ENCODE data around the gene NFASC.

Gene NFASC

GRCh38 chr1:204927673-204928641 lies 57.3 kb downstream of the NFASC start:
- Histone ChIP-seq H3K4me3 (replicated peaks; ENCODE audit: low read depth, low read length) (no peak overlapping the region), H3K36me3 (ENCODE audit: control insufficient read depth, insufficient read depth, low read length) (no peaks in the 10 kb centered on the region), H3K27me3 (replicated peaks; ENCODE audit: control insufficient read depth, insufficient read depth, low read length) (no peaks in the 10 kb centered on the region; the same call in 1 of the 2 replicates)
- no peak for DNase-seq (ENCODE audit: extremely low read depth, insufficient read length)
- TF ChIP-seq, protein P1, sequence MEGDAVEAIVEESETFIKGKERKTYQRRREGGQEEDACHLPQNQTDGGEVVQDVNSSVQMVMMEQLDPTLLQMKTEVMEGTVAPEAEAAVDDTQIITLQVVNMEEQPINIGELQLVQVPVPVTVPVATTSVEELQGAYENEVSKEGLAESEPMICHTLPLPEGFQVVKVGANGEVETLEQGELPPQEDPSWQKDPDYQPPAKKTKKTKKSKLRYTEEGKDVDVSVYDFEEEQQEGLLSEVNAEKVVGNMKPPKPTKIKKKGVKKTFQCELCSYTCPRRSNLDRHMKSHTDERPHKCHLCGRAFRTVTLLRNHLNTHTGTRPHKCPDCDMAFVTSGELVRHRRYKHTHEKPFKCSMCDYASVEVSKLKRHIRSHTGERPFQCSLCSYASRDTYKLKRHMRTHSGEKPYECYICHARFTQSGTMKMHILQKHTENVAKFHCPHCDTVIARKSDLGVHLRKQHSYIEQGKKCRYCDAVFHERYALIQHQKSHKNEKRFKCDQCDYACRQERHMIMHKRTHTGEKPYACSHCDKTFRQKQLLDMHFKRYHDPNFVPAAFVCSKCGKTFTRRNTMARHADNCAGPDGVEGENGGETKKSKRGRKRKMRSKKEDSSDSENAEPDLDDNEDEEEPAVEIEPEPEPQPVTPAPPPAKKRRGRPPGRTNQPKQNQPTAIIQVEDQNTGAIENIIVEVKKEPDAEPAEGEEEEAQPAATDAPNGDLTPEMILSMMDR (IDR thresholded peaks at IDR 0.05; ENCODE audit: insufficient read depth, low read length, poor library complexity, severe bottlenecking): no peak

- no peak for DNase-seq (ENCODE audit: extremely low read depth, insufficient read length)
- H3K4me3 ChIP-seq (replicated peaks; ENCODE audit: low read depth, low read length): no peak overlapping the region
- no peaks in the 10 kb centered on the region for H3K36me3 ChIP-seq (ENCODE audit: control insufficient read depth, insufficient read depth, low read length)
- TF ChIP-seq, protein P1 (IDR thresholded peaks at IDR 0.05; ENCODE audit: insufficient read depth, low read length, poor library complexity, severe bottlenecking): no peak
- no peaks in the 10 kb centered on the region for H3K27me3 ChIP-seq (replicated peaks; ENCODE audit: control insufficient read depth, insufficient read depth, low read length)
These were observed 58.2 kb downstream of the NFASC start for GRCh38 chr1:204928671-204929486.

- TF ChIP-seq, protein P1 (IDR thresholded peaks at IDR 0.05; ENCODE audit: insufficient read depth, low read length, poor library complexity, severe bottlenecking): no peak
- Histone ChIP-seq H3K36me3 (ENCODE audit: control insufficient read depth, insufficient read depth, low read length) (no peaks in the 10 kb centered on the region), H3K4me3 (replicated peaks; ENCODE audit: low read depth, low read length) (no peak overlapping the region), H3K27me3 (replicated peaks; ENCODE audit: control insufficient read depth, insufficient read depth, low read length) (no peaks in the 10 kb centered on the region)
- no peak for DNase-seq (ENCODE audit: extremely low read depth, insufficient read length)
These were observed 59.0 kb downstream of the NFASC start for GRCh38 chr1:204929487-204930154.

DNA sequence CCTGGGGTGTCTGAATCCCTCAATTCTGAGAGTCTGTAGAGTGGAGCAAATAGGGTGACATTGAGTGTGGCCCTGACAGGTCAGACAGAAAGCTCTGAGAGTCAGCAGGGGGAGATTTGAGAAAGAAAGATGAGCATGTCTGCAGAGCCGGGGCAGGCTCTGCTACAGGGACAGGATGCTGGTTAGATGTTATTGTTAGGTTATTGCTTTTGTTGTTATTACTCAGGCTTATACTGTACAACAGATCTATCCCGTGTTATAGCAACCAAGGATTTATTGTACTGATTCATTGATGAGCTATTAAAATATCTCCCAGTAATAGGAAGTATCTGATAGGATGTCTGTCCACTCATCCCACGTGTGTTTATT lies 59.5 kb downstream of the NFASC start:
- H3K27me3 ChIP-seq (replicated peaks; ENCODE audit: control insufficient read depth, insufficient read depth, low read length): no peaks in the 10 kb centered on the region
- TF ChIP-seq, protein P1 (IDR thresholded peaks at IDR 0.05; ENCODE audit: insufficient read depth, low read length, poor library complexity, severe bottlenecking): no peak
- no peak for DNase-seq (ENCODE audit: extremely low read depth, insufficient read length)
- no peak overlapping the region for H3K4me3 ChIP-seq (replicated peaks; ENCODE audit: low read depth, low read length)
- no peaks in the 10 kb centered on the region for H3K36me3 ChIP-seq (ENCODE audit: control insufficient read depth, insufficient read depth, low read length)

DNA sequence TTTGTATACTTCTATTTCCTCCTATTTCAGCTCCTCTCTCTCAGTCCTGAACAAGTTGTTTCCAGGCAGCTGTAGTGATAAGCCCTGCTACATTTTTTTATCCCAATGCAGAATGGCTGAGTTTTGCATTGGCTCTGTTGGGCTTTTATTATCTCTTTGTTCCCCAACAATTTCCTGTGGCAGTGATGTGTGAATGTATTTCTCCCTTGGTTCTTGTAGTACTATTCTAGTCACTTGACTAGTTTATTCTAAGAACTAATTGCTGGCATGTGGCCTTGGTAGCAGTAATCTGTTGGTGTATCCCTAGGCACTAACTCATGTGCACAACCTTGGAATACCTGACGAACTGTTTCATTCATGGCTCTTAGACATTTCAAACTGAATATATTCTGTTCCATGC lies 60.7 kb downstream of the NFASC start:
- no peaks in the 10 kb centered on the region for H3K36me3 ChIP-seq (ENCODE audit: control insufficient read depth, insufficient read depth, low read length)
- DNase-seq (ENCODE audit: extremely low read depth, insufficient read length): no peak
- no peak overlapping the region for H3K4me3 ChIP-seq (replicated peaks; ENCODE audit: low read depth, low read length)
- TF ChIP-seq, protein P1 (IDR thresholded peaks at IDR 0.05; ENCODE audit: insufficient read depth, low read length, poor library complexity, severe bottlenecking): no peak
- no peaks in the 10 kb centered on the region for H3K27me3 ChIP-seq (replicated peaks; ENCODE audit: control insufficient read depth, insufficient read depth, low read length)
